Measurements from ENCODE around the gene CYP4F2.
"Not testable (repeated sequence)": the region's sequence is repeated elsewhere in the genome, so short reads cannot be mapped to it uniquely, and the experiment has no call there.

The CYP4F2 gene

GRCh38 chr19:15885167-15885566 lies 12.7 kb downstream of the CYP4F2 start:
- H3K36me3 Mint-ChIP-seq = no peaks in the 10 kb centered on the region
- peaks cover 2% of the 10 kb centered on the region for H3K9me3 Mint-ChIP-seq
- no peaks in the 10 kb centered on the region for H3K4me1 Mint-ChIP-seq
- ATAC-seq = no peak
- H3K27ac Mint-ChIP-seq = no peak overlapping the region
- H3K27me3 Mint-ChIP-seq = peaks cover 27% of the 10 kb centered on the region
- H3K4me3 Mint-ChIP-seq = no peak overlapping the region

- H3K4me1 Mint-ChIP-seq, H3K9me3 Mint-ChIP-seq, ATAC-seq, H3K36me3 Mint-ChIP-seq, H3K27ac Mint-ChIP-seq, H3K4me3 Mint-ChIP-seq: not testable (repeated sequence)
- H3K27me3 Mint-ChIP-seq = peaks cover 42% of the 10 kb centered on the region
These were observed 14.5 kb downstream of the CYP4F2 start for GRCh38 chr19:15883329-15883728.

- no peak for ATAC-seq
- no peaks in the 10 kb centered on the region for H3K36me3 Mint-ChIP-seq
- H3K27ac Mint-ChIP-seq = no peak overlapping the region
- no peak overlapping the region for H3K4me3 Mint-ChIP-seq
- peaks cover 13% of the 10 kb centered on the region for H3K4me1 Mint-ChIP-seq
- peaks cover 10% of the 10 kb centered on the region for H3K9me3 Mint-ChIP-seq
- peaks cover 62% of the 10 kb centered on the region for H3K27me3 Mint-ChIP-seq
These were observed 22.9 kb downstream of the CYP4F2 start for GRCh38 chr19:15874821-15875474.

- not testable (repeated sequence) for ATAC-seq, H3K36me3 Mint-ChIP-seq, H3K4me3 Mint-ChIP-seq, H3K27ac Mint-ChIP-seq
- H3K4me1 Mint-ChIP-seq = peaks cover 13% of the 10 kb centered on the region
- peaks cover 10% of the 10 kb centered on the region for H3K9me3 Mint-ChIP-seq
- peaks cover 50% of the 10 kb centered on the region for H3K27me3 Mint-ChIP-seq
These were observed 24.1 kb downstream of the CYP4F2 start for GRCh38 chr19:15873771-15874170.

GRCh38 chr19:15871570-15871969 lies 26.3 kb downstream of the CYP4F2 start:
- Mint-ChIP-seq H3K4me1 (peaks cover 13% of the 10 kb centered on the region), H3K9me3 (peaks cover 10% of the 10 kb centered on the region), H3K27me3 (peaks cover 46% of the 10 kb centered on the region), H3K36me3 (no peaks in the 10 kb centered on the region), H3K27ac (no peak overlapping the region), H3K4me3 (peak overlapping the region; percentile 67)
- ATAC-seq = peak; percentile 53

GRCh38 chr19:15869873-15870272 lies 28.0 kb downstream of the CYP4F2 start:
- no peak for ATAC-seq
- H3K27ac Mint-ChIP-seq = no peak overlapping the region
- H3K27me3 Mint-ChIP-seq = peaks cover 39% of the 10 kb centered on the region
- peaks cover 13% of the 10 kb centered on the region for H3K4me1 Mint-ChIP-seq
- H3K9me3 Mint-ChIP-seq = peaks cover 8% of the 10 kb centered on the region
- H3K36me3 Mint-ChIP-seq = no peaks in the 10 kb centered on the region
- H3K4me3 Mint-ChIP-seq = no peak overlapping the region

GRCh38 chr19:15869109-15869555 lies 28.7 kb downstream of the CYP4F2 start:
- Mint-ChIP-seq H3K27ac (no peak overlapping the region), H3K4me3 (no peak overlapping the region), H3K27me3 (peaks cover 37% of the 10 kb centered on the region), H3K9me3 (peaks cover 4% of the 10 kb centered on the region), H3K36me3 (no peaks in the 10 kb centered on the region), H3K4me1 (peaks cover 13% of the 10 kb centered on the region)
- ATAC-seq = no peak

- ATAC-seq = no peak
- no peaks in the 10 kb centered on the region for H3K36me3 Mint-ChIP-seq
- no peak overlapping the region for H3K27ac Mint-ChIP-seq
- no peak overlapping the region for H3K4me3 Mint-ChIP-seq
- peaks cover 10% of the 10 kb centered on the region for H3K4me1 Mint-ChIP-seq
- no peaks in the 10 kb centered on the region for H3K9me3 Mint-ChIP-seq
- H3K27me3 Mint-ChIP-seq = peaks cover 38% of the 10 kb centered on the region
These were observed 31.2 kb downstream of the CYP4F2 start for GRCh38 chr19:15866636-15867035.

- Mint-ChIP-seq H3K36me3 (no peaks in the 10 kb centered on the region), H3K4me1 (no peaks in the 10 kb centered on the region), H3K27ac (no peak overlapping the region), H3K9me3 (no peaks in the 10 kb centered on the region), H3K4me3 (no peak overlapping the region), H3K27me3 (peaks cover 47% of the 10 kb centered on the region)
- no peak for ATAC-seq
These were observed 33.0 kb downstream of the CYP4F2 start for GRCh38 chr19:15864824-15865223.

GRCh38 chr19:15863272-15863671 lies 34.6 kb downstream of the CYP4F2 start:
- no peak for ATAC-seq
- Mint-ChIP-seq H3K27ac (no peak overlapping the region), H3K27me3 (peaks cover 43% of the 10 kb centered on the region), H3K4me1 (no peaks in the 10 kb centered on the region), H3K4me3 (no peak overlapping the region), H3K9me3 (no peaks in the 10 kb centered on the region), H3K36me3 (no peaks in the 10 kb centered on the region)

GRCh38 chr19:15862444-15862843 lies 35.4 kb downstream of the CYP4F2 start:
- H3K36me3 Mint-ChIP-seq = no peaks in the 10 kb centered on the region
- H3K4me3 Mint-ChIP-seq = no peak overlapping the region
- no peak overlapping the region for H3K27ac Mint-ChIP-seq
- no peak for ATAC-seq
- H3K4me1 Mint-ChIP-seq = no peaks in the 10 kb centered on the region
- H3K9me3 Mint-ChIP-seq = no peaks in the 10 kb centered on the region
- H3K27me3 Mint-ChIP-seq = peaks cover 40% of the 10 kb centered on the region

- H3K9me3 Mint-ChIP-seq = no peaks in the 10 kb centered on the region
- no peaks in the 10 kb centered on the region for H3K4me1 Mint-ChIP-seq
- H3K27ac Mint-ChIP-seq = no peak overlapping the region
- ATAC-seq = no peak
- H3K36me3 Mint-ChIP-seq = no peaks in the 10 kb centered on the region
- peaks cover 46% of the 10 kb centered on the region for H3K27me3 Mint-ChIP-seq
- no peak overlapping the region for H3K4me3 Mint-ChIP-seq
These were observed 37.4 kb downstream of the CYP4F2 start for GRCh38 chr19:15860522-15860921.

GRCh38 chr19:15859187-15859586 lies 38.7 kb downstream of the CYP4F2 start:
- Mint-ChIP-seq H3K27me3 (peaks cover 34% of the 10 kb centered on the region), H3K9me3 (no peaks in the 10 kb centered on the region), H3K4me3 (no peak overlapping the region), H3K36me3 (no peaks in the 10 kb centered on the region), H3K27ac (no peak overlapping the region), H3K4me1 (no peaks in the 10 kb centered on the region)
- ATAC-seq = no peak

GRCh38 chr19:15850385-15850784 lies 47.5 kb downstream of the CYP4F2 start:
- H3K4me1 Mint-ChIP-seq = no peaks in the 10 kb centered on the region
- no peak for ATAC-seq
- H3K27ac Mint-ChIP-seq = no peak overlapping the region
- no peak overlapping the region for H3K4me3 Mint-ChIP-seq
- H3K9me3 Mint-ChIP-seq = peaks cover 5% of the 10 kb centered on the region
- H3K36me3 Mint-ChIP-seq = no peaks in the 10 kb centered on the region
- peaks cover 54% of the 10 kb centered on the region for H3K27me3 Mint-ChIP-seq

GRCh38 chr19:15846923-15847322 lies 51.0 kb downstream of the CYP4F2 start:
- H3K4me3 Mint-ChIP-seq = no peak overlapping the region

GRCh38 chr19:15843894-15844222 lies 54.0 kb downstream of the CYP4F2 start:
- not testable (repeated sequence) for H3K4me3 Mint-ChIP-seq, H3K4me1 Mint-ChIP-seq, ATAC-seq, H3K27ac Mint-ChIP-seq, H3K36me3 Mint-ChIP-seq, H3K9me3 Mint-ChIP-seq
- H3K27me3 Mint-ChIP-seq = peaks cover 50% of the 10 kb centered on the region

More at GRCh38 chr19:15846923-15847322, 51.0 kb downstream of the CYP4F2 start:
- no peaks in the 10 kb centered on the region for H3K9me3 Mint-ChIP-seq
- no peak overlapping the region for H3K27ac Mint-ChIP-seq
- no peaks in the 10 kb centered on the region for H3K36me3 Mint-ChIP-seq
- ATAC-seq = no peak
- no peaks in the 10 kb centered on the region for H3K4me1 Mint-ChIP-seq
- H3K27me3 Mint-ChIP-seq = peaks cover 60% of the 10 kb centered on the region
